ENCODE measurements around the gene CD151. TPM values are rescaled to one million over a fixed set of nuclear protein-coding genes. Genes with fewer than 3 reads are reported as not detected.

The CD151 gene
- total and polyA plus RNA-seq, 2 experiments from 2014 or later = 146 to 290 TPM

DNA sequence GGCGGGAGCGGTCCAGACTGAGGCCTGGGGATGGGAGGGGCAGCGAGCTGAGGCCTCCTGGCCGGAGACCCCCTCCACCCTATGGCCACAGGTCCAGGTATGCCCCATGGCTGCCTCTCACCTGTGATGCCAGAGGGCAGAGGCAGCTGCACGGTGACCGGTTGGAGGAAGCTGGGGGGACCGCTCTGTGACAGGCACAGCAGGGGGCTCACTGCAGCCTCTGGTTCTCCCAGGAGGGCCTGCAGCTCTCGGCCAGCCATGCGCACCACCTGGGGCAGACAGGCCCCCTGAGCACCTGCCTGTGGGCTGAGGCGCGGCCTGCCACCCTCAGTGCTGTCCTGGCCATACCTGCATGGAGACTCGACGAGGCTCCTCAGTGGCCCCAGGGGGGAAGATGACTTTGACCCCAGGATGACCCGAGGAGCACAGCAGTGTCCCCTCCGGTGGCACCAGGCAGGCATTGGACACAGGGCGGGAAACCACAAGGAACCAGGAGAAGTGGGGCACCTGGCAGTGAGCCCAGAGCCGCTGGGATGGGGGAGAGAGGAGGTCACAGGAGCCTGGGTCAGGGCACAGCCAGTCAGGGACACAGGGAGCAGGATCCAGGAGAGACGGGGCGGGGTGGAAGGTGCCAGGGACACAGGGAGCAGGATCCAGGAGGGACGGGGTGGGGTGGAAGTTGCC is 31.5 kb upstream of the CD151 start:
- no peak overlapping the region for H3K4me3 ChIP-seq
- peaks cover 13% of the 10 kb centered on the region for H3K4me1 ChIP-seq (ENCODE audit: low read depth)
- no peaks in the 10 kb centered on the region for H3K27me3 ChIP-seq
- H3K36me3 ChIP-seq = no peaks in the 10 kb centered on the region
- H3K27ac ChIP-seq = no peak overlapping the region
- DNase-seq (ENCODE audit: low read depth in 1 of 2, low spot score in 1 of 2) = no peak
- TF ChIP-seq, protein P1, sequence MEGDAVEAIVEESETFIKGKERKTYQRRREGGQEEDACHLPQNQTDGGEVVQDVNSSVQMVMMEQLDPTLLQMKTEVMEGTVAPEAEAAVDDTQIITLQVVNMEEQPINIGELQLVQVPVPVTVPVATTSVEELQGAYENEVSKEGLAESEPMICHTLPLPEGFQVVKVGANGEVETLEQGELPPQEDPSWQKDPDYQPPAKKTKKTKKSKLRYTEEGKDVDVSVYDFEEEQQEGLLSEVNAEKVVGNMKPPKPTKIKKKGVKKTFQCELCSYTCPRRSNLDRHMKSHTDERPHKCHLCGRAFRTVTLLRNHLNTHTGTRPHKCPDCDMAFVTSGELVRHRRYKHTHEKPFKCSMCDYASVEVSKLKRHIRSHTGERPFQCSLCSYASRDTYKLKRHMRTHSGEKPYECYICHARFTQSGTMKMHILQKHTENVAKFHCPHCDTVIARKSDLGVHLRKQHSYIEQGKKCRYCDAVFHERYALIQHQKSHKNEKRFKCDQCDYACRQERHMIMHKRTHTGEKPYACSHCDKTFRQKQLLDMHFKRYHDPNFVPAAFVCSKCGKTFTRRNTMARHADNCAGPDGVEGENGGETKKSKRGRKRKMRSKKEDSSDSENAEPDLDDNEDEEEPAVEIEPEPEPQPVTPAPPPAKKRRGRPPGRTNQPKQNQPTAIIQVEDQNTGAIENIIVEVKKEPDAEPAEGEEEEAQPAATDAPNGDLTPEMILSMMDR (IDR thresholded peaks at IDR 0.05; ENCODE audit: low read depth, low read length) = no peak
- no peaks in the 10 kb centered on the region for H3K9me3 ChIP-seq (ENCODE audit: low read depth)

DNA sequence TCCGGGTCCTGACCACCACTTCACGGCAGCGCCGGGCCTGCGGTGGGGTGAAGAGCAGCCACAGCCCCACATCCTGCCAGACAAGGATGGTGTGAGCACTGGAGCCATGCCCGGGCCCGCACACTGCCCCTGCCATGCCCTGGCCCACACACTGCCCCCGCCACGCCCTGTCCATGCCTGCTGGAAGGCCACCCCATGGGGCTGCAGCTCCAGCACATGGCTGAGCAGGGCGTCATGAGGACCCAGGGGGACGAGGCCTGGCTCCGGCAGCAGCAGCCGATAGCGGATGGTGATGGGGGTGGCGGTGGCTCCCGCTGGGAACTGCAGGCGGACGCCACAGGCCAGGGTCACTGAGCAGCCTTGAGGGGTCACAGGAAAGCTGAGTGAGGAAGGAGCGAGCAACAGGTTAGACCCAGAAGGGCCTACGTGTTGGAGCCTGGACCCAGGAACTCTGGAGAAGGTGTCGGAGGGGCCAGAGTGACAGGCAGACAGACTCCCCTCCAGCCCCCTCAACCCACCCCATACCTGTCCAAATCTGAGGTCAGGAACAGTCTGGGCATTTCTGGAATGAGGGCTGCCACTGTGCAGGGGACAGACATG is 30.6 kb upstream of the CD151 start:
- Histone ChIP-seq H3K4me1 (ENCODE audit: low read depth) (peaks cover 4% of the 10 kb centered on the region), H3K27me3 (no peaks in the 10 kb centered on the region)
- no peak for DNase-seq (ENCODE audit: low read depth in 1 of 2, low spot score in 1 of 2)

DNA sequence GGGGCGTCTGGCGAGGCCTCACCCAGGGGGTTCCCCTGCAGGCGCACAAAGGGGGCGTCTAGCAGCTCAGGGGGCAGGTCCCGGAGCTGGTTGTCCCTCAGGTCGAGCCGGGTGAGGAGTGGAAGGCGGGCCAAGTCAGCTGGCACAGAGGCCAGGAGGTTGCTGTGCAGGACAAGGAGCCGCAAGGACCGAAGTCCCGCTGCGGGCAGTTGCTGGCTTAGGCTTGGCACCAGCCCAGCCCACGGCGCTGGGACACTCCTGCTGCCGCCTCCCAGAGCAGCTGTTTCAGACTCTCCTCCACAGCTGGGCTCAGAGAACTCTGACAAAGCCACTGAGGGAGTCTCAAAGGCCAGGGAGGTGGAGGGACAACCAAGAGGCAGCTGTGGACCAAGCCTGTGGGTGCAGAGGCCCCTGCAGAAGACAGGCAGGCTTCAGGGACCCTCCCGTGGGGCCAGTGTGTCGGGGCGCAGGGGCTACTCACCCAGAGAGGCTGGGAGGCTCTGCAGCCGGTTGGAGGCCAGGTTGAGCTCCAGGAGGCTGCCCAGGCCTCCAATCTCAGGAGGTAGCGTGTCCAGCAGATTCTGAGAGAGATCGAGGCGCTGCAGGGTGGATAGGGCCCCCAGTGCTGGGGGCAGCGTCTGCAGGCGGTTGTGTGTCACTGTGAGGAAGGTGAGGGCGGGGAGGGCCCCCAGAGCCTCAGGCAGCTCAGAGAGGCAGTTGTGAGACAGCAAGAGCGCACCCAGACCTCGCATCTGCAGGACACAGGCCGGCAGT is 29.9 kb upstream of the CD151 start:
- TF ChIP-seq, protein P1 (IDR thresholded peaks at IDR 0.05; ENCODE audit: low read depth, low read length) = no peak
- no peaks in the 10 kb centered on the region for H3K27me3 ChIP-seq
- H3K4me3 ChIP-seq = no peak overlapping the region
- DNase-seq (ENCODE audit: low read depth in 1 of 2, low spot score in 1 of 2) = no peak
- H3K9me3 ChIP-seq (ENCODE audit: low read depth) = no peaks in the 10 kb centered on the region
- H3K36me3 ChIP-seq = no peaks in the 10 kb centered on the region
- peaks cover 4% of the 10 kb centered on the region for H3K4me1 ChIP-seq (ENCODE audit: low read depth)
- H3K27ac ChIP-seq = no peak overlapping the region

More for the DNA sequence above, 30.6 kb upstream of the CD151 start:
- Histone ChIP-seq H3K9me3 (ENCODE audit: low read depth) (no peaks in the 10 kb centered on the region), H3K4me3 (no peak overlapping the region), H3K27ac (no peak overlapping the region), H3K36me3 (no peaks in the 10 kb centered on the region)
- TF ChIP-seq, protein P1 (IDR thresholded peaks at IDR 0.05; ENCODE audit: low read depth, low read length) = no peak

DNA sequence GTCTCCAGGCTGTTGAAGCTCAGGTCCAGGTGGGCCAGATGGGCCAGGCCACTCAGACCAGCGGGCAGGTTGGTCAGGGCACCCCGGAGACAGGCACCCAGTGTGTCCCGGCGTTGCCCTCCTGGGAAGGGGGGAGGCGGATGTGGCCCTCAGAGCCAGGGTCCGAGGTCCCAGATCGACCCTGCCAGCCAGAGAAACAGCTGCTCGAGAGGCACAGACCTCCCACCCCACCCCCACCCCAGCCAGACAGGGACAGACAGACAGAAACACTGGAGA is 29.3 kb upstream of the CD151 start:
- H3K36me3 ChIP-seq = no peaks in the 10 kb centered on the region
- TF ChIP-seq, protein P1 (IDR thresholded peaks at IDR 0.05; ENCODE audit: low read depth, low read length) = no peak
- no peaks in the 10 kb centered on the region for H3K27me3 ChIP-seq
- H3K27ac ChIP-seq = no peak overlapping the region
- H3K4me3 ChIP-seq = no peak overlapping the region
- no peak for DNase-seq (ENCODE audit: low read depth in 1 of 2, low spot score in 1 of 2)
- peaks cover 8% of the 10 kb centered on the region for H3K4me1 ChIP-seq (ENCODE audit: low read depth)
- no peaks in the 10 kb centered on the region for H3K9me3 ChIP-seq (ENCODE audit: low read depth)

DNA sequence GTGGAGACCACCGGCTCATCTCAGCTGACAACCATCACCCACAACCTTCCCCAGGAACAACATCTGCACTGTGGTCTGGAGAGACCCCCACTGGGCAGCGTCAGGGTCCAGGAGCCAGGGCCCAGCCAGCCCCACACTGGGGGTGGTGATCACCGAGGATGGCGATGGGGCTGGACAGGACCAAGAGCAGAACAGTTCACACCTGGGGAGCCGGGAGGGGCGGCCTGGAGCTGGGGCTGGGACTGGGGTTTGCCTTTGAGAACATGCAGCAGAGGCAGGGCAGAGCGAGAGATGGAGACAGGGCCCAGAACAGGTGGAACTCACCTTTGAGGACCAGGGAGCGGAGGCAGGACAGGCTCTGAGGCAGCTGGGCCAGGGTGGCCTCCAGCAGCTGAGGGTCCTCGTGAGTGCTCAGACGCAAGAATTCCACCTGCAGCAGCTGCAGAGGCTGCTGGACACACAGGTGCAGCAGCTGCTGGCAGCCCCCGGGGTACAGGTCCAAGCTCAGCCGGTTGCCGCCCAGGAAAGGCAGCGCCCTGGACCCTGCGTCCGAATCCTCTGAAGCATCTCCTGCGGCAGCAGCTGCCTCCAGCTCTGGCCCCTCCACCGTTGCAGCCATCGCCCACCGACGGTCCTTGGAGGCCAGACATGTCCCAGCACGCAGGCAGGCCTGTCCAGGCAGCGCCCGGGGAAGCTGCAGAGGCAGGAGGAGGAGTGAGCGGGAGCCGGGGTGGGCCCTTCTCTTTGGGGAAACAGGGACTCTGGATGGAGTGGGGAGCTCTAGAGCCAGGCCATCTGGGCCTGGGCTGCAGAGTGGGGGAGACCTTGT is 28.8 kb upstream of the CD151 start:
- H3K4me1 ChIP-seq (ENCODE audit: low read depth) = peaks cover 12% of the 10 kb centered on the region
- no peak for DNase-seq (ENCODE audit: low read depth in 1 of 2, low spot score in 1 of 2)
- no peak overlapping the region for H3K27ac ChIP-seq
- peak overlapping the region; percentile 54 for H3K4me3 ChIP-seq
- H3K9me3 ChIP-seq (ENCODE audit: low read depth) = no peaks in the 10 kb centered on the region
- H3K27me3 ChIP-seq = no peaks in the 10 kb centered on the region
- H3K36me3 ChIP-seq = no peaks in the 10 kb centered on the region
- TF ChIP-seq, protein P1 (IDR thresholded peaks at IDR 0.05; ENCODE audit: low read depth, low read length) = no peak
